Left renal pelvis (tissue), 4 donors: ENCODE measurements around the gene SDK1. TPM values are rescaled to one million over a fixed set of nuclear protein-coding genes. Genes with fewer than 3 reads are reported as not detected.
A peak's percentile ranks its signal among the peaks of the same experiment; 100 is the strongest.

Experiments
- DNase-seq, 4 donors: peaks; one replicate each; pipeline ENCODE4 v3.0.0-alpha.2; 2013; ENCODE audit warnings: low read depth in 4 of 4, low spot score in 3 of 4
- polyA plus RNA-seq, 4 donors: library from polyadenylated mRNA; unstranded; fragments of 120-200 nt; gene quantifications; one replicate each; pipeline ENCODE4 v1.2.1, GENCODE V29; 2013; ENCODE audit not compliant: insufficient read length in 4 of 4

The SDK1 gene, protein sequence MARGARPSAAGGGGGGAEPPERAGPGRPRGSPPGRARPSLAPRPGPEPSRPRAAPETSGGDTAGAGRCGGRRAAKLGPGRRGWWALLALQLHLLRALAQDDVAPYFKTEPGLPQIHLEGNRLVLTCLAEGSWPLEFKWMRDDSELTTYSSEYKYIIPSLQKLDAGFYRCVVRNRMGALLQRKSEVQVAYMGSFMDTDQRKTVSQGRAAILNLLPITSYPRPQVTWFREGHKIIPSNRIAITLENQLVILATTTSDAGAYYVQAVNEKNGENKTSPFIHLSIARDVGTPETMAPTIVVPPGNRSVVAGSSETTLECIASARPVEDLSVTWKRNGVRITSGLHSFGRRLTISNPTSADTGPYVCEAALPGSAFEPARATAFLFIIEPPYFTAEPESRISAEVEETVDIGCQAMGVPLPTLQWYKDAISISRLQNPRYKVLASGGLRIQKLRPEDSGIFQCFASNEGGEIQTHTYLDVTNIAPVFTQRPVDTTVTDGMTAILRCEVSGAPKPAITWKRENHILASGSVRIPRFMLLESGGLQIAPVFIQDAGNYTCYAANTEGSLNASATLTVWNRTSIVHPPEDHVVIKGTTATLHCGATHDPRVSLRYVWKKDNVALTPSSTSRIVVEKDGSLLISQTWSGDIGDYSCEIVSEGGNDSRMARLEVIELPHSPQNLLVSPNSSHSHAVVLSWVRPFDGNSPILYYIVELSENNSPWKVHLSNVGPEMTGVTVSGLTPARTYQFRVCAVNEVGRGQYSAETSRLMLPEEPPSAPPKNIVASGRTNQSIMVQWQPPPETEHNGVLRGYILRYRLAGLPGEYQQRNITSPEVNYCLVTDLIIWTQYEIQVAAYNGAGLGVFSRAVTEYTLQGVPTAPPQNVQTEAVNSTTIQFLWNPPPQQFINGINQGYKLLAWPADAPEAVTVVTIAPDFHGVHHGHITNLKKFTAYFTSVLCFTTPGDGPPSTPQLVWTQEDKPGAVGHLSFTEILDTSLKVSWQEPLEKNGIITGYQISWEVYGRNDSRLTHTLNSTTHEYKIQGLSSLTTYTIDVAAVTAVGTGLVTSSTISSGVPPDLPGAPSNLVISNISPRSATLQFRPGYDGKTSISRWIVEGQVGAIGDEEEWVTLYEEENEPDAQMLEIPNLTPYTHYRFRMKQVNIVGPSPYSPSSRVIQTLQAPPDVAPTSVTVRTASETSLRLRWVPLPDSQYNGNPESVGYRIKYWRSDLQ (N-terminal part only)
- polyA plus RNA-seq, result 1 to 10 TPM; 4.0 to 8.4 (median 6.3) TPM

DNA sequence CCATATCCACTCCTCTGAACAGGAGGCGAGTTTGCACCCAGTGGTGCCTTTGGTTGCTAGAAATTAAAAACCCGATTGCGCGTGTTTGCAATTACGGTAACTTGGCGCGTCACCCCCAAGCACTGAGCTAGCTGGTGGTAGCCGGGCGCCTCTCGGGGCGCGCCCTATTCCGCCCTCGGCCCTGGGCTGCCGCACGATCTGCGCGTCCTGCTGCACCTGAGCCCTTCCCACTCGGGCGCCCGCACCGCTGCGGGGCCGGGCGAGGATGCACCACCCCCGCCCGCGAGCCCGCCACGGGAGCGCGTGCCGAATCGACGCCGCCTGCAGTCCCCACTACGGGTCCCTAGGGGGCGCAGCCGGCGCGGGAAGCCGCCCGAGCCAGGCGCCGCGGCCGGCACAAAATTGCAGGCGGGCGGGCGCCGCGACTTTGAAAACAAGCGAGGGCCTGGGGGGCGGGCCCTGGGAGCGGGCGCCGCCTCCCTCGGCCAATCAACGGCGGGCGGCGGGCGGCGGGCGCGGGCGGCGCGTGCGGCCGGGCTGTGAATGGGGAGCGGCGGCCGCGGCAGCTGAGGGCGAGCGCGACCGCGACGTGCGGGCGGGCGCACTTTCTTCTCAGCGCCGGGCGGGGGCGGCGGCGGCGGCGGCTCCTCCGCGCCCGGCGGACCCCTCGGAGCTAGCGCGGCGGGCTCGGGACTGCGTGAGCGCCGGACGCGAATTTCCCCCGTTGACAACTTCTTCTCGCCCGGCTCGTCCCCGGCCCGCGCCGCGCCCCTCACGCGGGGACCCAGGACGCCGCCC is at the start of gene SDK1:
Gene SDK1, plus strand, starts transcription at position 602 of the 798 bp plus-strand sequence. CDS start 335 bp downstream, outside the sequence.
- peak; percentile 57 to 90 (median 89) for DNase-seq

DNA sequence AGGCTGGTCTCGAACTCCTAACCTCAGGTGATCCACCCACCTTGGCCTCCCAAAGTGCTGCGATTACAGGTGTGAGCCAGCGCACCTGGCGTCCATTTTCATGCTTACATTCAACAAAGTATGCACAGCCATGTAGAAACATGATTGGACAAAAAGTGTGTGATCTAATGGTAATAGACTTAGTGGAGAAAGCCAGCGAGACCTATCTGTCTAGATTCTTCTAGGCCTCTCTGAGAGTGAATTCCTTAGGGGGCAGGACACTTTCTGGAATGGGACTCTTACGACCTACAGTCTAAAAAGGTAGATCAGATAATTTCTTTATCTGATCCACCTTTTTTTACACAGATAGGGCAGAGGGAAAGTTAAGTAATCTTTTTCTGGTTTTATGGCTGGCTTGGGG is 46.3 kb upstream of the SDK1 start:
- no peak for DNase-seq

DNA sequence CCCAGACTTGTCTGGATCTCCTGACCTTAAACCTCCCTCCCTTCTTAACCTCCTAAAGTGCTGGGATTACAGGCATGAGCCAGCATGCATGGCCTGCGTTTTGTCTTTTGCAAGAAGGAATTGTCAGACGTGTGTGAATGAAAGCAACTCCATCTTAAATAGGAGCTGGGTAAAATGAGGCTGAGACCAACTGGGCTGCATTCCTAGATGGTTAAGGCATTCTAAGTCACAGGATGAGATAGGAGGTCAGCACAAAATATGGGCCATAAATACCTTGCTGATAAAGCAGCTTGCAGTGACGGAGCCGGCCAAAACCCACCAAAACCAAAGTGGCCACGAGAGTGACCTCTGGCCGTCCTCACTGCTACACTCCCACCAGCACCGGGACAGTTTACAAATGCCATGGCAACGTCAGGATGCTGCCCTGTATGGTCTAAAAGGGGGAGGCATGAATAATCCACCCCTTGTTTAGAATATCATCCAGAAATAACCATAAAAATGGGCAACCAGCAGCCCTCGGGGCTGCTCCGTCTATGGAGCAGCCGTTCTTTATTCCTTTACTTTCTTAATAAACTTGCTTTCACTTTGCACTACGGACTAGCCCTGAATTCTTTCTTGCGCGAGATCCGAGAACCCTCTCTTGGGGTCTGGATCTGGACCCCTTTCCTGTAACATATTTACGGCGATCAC is 41.2 kb upstream of the SDK1 start:
- DNase-seq, result no peak

DNA sequence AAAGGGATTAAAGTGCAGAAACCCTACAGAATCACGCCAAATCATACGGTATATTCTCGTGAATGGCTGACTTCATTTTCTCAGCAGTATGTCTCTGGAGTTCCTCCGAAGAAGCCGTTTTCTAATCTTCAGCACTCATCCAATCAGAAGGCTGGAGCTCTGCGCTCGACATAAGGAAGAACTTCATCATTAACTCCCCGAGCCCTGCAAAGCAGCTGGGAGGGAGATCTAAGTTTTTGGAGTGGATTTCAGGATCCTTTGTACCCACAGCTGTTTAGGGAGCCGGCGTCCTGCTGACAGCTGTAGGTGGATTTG is 40.7 kb upstream of the SDK1 start:
- no peak for DNase-seq

DNA sequence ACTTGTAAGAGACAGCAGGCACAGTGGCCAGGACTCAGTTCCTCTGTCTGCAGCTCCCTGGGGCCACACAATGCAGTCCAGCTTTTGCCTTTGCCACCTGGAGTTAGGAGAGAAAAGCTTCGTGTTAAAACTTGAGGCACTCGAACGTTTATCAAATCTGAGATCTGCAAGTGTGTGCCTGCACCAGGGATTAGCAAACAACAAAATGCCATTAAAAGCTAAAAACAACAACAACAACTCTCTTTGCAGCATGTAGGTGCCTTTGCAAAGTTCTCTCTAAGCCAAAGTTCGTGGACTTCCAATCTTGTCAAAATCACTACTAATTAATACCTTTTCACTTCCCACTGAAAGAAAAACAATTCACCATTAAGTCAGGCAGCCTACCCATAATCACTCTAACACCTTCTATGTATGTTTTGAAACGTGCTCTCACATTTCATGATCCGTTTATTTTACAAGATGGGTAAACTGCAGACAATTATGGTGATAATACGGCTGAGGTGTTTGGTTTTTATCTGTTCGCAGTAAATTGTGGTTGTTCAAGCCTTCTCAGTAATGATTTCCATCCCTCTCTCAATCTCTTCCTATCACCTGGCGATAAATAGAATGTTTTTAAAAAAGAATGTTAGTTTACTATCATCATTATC is 36.2 kb upstream of the SDK1 start:
- DNase-seq, result no peak

DNA sequence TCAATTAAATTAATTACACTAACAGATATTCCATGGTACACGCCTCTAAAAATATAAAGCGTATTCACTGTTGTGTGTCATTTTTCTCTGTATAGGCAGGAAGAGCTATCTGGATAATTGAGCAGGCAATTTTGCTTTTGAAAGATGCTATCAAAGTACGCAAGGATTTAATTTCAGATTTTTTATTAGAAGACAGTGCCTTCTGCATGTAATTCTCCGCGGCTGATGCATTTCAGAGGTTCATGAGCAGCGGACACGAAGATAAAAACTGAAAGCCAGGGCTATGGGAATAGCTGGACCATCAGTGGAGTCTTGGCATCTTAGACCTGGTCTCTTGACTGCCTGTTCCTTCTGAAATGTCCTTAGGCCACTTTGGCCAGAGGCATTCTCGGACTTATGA is 35.7 kb upstream of the SDK1 start:
- DNase-seq, result no peak

DNA sequence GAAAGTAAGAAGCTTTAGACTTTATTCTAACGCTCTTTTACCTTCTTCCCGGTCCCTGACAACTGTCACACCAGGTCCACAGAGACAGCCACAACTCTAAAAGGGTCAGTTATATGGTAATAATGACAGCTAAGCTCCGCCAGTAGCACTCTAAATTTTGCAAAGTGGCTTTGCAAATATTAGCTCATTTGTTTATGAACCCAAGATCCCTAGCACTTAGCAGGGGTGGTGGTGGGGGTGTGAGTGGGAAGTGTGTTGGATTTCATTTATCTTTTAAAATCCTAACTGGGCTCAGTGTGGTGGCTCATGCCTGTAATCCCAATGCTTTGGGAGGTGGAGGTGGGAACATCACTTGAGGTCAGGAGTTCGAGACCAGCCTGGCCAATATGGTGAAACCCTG is 34.8 kb upstream of the SDK1 start:
- DNase-seq, result no peak

DNA sequence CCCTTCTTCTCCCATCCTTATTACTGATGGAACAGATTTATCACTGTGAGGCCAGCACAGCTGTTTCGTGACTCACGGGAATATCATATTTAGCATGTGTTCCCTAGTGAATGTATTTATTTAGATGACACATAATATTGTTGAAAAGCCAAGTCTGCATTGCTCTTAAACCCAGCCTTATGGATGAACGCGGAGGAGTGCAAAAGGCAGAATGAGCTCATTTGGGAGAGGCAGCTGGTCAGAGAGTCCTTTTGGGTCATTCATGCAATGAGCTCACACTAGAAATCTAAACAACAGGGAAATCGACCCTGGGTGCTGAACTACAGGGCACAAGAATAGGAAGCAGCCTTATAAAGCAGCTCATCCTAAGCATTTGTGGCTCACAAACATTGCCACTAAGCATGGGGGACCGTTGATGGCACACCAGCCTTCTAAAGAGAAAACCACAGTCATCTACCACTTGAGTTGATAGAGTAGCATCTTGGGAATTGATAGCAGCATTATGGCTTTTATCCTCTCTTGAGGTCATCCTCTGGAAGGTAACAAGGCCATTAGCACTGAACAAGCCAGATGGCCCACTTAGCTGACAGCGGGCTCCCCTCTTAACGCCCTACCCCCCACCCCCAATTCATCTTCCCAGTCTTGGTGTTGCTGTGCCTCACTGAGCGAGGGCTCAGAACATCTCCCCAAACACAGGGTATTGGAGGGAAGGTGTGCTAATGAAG is 32.9 kb upstream of the SDK1 start:
- DNase-seq, result no peak

DNA sequence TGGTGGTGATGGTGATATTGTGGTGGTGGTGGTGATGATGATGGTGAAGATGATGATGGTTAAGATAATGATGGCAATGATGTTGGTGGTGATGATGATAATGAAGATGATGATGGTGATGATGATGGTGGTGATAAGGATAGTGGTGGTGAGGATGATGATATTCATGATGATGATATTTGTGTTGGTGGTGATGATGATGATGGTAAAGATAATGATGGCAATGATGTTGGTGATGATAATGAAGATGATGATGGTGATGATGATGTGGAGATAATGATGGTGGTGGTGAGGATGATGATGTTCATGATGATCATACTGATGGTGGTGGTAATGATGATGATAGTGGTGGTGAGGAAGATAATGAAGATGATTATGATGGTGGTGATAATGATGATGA is 30.7 kb upstream of the SDK1 start:
- no peak for DNase-seq

DNA sequence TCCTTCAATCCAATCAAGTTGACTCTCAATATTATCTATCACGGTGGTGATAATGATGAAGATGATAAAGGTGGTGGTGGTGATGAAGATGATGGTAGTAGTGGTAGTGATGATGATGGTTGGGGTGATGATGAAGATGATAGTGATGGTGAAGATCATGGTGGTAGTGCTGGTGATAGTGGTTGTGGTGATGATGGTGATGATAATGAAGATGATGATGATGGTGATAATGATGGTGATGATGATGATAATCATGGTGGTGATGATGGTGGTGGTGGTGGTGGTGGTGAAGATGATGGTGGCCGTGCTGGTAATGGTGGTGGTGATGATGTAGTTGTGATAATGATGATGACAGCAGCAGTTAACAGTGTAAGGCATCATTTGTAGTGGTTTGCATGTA is 29.8 kb upstream of the SDK1 start:
- no peak for DNase-seq

DNA sequence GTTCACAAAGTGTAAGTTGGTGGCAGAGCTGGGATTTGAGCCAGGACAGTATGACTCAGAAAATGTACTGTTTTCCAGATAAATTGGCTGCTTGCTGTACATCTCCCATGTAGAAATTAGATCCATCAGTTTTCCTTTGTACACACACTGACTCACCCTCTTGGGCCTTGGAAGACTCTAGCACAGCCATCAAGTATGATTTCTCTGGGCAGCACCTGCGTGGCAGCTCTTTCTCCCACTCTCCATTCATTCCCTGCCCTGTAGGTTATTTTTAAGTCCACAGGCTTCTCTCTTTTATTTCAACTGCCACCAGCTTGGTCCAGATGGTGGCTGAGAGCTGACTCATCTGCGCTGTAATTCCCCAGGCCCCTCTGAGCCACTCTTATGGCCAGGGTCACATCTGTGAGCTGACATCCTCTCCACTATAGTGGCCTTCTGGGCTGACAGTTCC is 28.3 kb upstream of the SDK1 start:
- no peak for DNase-seq

DNA sequence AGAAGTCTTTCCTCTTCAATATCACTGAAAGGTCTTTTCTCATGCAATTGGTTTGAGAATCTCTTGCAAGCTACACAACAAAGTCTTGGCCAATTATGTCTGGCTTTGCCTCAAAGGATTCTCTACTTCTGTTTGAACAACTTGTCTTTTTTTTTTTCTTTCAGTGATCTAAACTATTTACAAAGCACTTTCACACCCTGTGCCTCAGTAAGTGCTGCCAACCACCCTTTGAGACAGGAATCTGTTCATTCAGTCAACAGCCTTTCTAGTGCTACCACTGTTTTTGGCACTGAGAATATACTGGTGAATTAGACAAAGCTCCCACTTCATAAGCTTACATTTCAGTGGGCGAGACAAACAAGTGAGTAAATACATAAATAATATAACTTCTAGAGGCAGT is 26.9 kb upstream of the SDK1 start:
- no peak for DNase-seq

DNA sequence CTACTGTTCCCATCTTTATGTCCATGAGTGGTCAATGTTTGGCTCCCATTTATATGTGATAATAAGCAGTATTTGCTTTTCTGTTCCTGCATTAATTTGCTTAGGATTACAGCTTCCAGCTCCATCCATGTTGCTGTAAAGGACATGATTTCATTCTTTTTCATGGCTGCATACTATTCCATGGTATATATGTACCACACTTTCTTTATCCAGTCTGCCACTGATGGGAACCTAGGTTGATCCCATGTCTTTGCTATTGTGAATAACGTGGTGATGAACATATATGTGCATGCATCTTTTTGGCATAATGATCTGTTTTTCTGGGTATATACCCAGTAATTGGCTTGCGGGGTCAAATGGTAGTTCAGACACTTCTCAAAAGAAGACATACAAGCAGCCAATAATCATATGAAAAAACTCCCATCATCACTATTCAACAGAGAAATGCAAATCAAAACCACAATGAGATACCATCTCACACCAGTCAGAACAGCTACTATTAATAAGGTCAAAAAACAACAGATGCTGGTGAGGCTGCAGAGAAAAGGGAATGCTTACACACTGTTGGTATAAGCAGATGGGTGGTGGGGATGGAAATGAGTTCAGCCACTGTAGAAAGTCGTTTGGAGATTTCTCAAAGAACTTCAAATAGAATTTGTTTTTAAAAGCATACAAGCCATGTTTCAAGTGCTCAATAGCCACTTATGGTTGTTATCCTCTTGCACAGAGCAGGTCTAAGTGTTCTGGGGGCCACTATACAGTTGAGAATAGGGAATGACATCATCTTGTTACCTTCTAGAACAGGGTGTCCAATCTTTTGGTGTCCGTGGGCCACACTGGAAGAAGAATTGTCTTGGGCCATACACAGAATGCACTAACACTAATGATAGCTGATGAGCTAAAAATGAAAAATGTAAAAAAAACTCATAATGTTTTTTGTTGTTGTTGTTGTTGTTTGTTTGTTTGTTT is 23.2 kb upstream of the SDK1 start:
- no peak for DNase-seq

DNA sequence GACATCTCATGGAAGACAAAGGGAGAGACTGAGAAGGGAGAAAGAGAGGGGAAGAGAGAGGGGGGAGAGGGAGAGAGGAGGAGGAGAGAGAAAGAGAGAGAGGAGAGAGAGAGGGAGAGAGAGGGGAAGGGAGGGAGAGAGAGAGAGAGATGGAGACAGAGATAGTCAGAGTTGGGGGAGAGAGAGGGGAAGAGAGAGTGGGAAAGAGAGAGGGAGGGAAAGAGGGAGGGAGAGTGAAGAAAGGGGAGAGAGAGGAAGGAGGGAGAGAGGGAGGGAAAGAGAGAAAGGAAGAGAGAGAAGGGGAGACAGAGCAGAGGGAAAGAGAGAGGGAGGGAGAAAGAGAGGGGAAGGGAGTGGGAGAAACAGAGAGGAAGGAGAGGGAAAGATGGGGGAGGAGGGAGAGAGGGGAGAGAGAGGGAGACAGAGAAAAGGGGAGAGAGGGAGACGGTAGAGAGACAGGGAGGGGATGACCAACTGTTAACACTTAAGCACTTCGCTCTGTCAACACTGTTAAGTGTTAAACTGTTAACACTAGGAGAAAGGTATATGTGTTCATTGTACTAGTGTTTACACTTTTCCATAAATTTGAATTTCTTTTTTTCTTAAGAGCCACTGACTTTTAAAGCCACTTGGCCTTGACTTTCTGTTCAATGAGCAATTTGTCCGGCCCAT is 21.8 kb upstream of the SDK1 start:
- DNase-seq, result no peak

DNA sequence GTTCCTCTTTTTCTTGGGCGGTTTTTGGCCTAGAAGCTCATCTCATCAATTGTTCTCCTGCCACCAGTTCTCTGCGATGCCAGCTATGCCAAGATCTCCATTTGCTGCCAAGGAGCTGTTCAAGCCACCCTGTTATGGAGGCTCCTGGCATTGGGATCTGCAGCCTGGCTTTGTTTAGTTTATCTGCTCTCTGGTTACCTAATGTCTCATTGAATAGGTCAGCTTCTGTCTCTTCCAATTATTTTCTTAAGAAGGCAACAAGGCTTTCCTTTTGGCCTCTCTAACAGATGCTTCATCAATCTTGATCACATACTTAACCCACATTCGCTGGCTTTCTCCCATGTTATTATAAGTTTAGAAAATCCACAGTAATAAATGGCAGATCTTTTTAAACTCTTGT is 20.6 kb upstream of the SDK1 start:
- no peak for DNase-seq

DNA sequence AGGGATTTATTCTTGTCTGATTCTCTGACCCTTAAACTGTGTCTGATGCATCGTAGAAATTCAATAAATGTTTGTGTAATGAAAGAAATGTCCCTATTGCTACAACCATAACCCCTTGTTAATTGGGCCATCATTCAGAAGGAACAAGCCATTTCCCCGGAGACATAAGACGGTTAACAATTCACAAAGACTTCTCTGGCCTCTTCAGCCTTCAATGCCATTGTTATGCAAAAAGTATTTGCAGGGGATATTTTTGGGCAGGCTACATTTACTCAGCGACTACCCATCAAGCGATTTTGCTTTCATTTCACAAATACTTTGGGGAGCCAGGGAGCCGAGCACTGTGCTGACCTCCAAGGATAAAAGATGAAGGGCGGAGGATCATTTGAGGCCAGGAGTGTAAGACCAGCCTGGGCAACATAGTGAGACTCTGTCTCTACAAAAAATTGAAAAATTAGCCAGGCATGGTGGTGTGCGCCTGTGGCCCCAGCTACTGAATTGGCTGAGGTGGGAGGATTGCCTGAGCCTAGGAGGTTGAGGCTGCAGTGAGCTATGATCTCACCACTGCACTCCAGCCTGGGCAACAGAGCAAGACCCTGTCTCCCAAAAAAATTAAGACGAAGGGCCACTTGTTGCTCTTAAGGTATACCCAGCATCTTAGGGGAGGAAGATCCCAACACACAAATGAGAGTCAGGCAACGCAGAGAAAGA is 20.0 kb upstream of the SDK1 start:
- no peak for DNase-seq
